HFFc6 (cell line): ENCODE results near the gene BAG1. TPM values are rescaled to one million over a fixed set of nuclear protein-coding genes. Genes with fewer than 3 reads are reported as not detected.

Experiments used
- DNase-seq: peaks from one replicate; pipeline ENCODE4 v3.0.0-alpha.2; 2018
- H3K27ac Mint-ChIP-seq: 2 replicates; pipeline ENCODE4 v1.8.0; 2020; ENCODE audit warnings: mild to moderate bottlenecking, mixed read lengths
- H3K27me3 Mint-ChIP-seq: 2 replicates; pipeline ENCODE4 v1.8.0; 2021; ENCODE audit warnings: mild to moderate bottlenecking, moderate library complexity, mixed read lengths; ENCODE audit not compliant: insufficient read depth
- H3K36me3 Mint-ChIP-seq: 2 replicates; pipeline ENCODE4 v1.8.0; 2021; ENCODE audit warnings: low read depth, mixed read lengths
- H3K4me1 Mint-ChIP-seq: 2 replicates; pipeline ENCODE4 v1.8.0; 2020; ENCODE audit warnings: low read depth, mixed read lengths
- H3K4me3 Mint-ChIP-seq: 2 replicates; pipeline ENCODE4 v1.8.0; 2020; ENCODE audit warnings: mild to moderate bottlenecking, moderate library complexity, mixed read lengths
- H3K9me3 Mint-ChIP-seq: 2 replicates; pipeline ENCODE4 v1.8.0; 2020; ENCODE audit warnings: mild to moderate bottlenecking, mixed read lengths
- CTCF ChIP-seq: fragments of 200-600 bp; sonication (generic); IDR thresholded peaks from 2 replicates; pipeline ENCODE4 v1.5.0; 2021; ENCODE audit warnings: antibody characterized with exemption, mild to moderate bottlenecking
- total RNA-seq, 6 experiments: library from RNA; stranded (reverse); fragmentation: NEBNext Ultra II Directional; extraction: Animal tissue kit (Norgen Biotek cat#: 25700); gene quantifications; 2 replicates in 1 of 6; 3 replicates in 5 of 6; pipeline ENCODE4 v1.2.3, GENCODE V29; 2021

BAG1 gene
- total RNA-seq, 6 experiments from 2014 or later: 22.5 to 31.3 (median 27.6) TPM

GRCh38 chr9:33225319-33226147 is 39.0 kb downstream of the BAG1 start:
- H3K27me3 Mint-ChIP-seq: peaks cover 5% of the 10 kb centered on the region
- no peaks in the 10 kb centered on the region for H3K9me3 Mint-ChIP-seq
- TF ChIP-seq CTCF: peak; percentile 96
- peak; percentile 79 for DNase-seq
- H3K27ac Mint-ChIP-seq: no peak overlapping the region
- no peaks in the 10 kb centered on the region for H3K36me3 Mint-ChIP-seq
- peaks cover 23% of the 10 kb centered on the region for H3K4me1 Mint-ChIP-seq
- H3K4me3 Mint-ChIP-seq: no peak overlapping the region

GRCh38 chr9:33223696-33224095 is 40.8 kb downstream of the BAG1 start:
- H3K27me3 Mint-ChIP-seq: peaks cover 5% of the 10 kb centered on the region
- H3K36me3 Mint-ChIP-seq: no peaks in the 10 kb centered on the region
- H3K9me3 Mint-ChIP-seq: no peaks in the 10 kb centered on the region
- TF ChIP-seq CTCF: peak; percentile 45; the same call in 1 of the 2 replicates
- no peak overlapping the region for H3K4me3 Mint-ChIP-seq
- DNase-seq: no peak
- no peak overlapping the region for H3K27ac Mint-ChIP-seq
- H3K4me1 Mint-ChIP-seq: peaks cover 23% of the 10 kb centered on the region

DNA sequence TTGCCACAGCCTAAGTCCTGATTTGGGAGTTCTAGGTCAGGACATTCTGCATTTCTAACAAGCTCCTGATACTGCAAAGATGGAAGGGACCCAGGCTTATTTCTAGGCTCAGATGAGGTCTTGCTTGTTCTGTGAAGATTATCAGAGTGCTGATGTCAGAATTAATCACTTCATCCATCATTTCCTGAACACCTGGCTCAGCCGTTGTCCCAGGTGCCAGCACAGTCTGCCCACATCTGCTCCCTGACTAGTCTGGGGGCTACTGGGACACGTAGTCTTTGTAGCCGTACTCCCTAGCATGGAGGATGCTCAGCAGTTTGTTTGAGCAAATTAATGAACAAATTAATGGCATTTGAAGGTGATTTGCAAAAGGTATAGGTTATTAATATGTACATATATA is 42.5 kb downstream of the BAG1 start:
- Mint-ChIP-seq H3K9me3 (no peaks in the 10 kb centered on the region), H3K4me3 (no peak overlapping the region), H3K27me3 (peaks cover 7% of the 10 kb centered on the region), H3K36me3 (no peaks in the 10 kb centered on the region), H3K4me1 (peaks cover 14% of the 10 kb centered on the region), H3K27ac (no peak overlapping the region)
- DNase-seq: no peak
- no peak for TF ChIP-seq CTCF

DNA sequence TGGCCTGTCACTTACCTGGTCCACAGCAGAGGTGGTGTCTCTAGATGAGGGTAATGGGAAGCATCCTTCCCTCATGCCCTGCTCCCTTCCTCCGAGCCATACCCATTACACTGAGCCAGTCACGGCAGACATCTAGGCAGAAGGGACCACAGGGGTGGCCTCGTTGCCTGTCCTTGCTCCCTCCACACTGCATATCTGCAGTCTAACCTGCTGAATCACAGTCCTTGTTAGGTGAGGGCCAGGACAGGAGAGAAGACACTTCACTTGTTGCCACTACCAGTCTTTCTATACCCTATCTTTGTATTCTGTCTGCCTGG is 43.0 kb downstream of the BAG1 start:
- TF ChIP-seq CTCF: no peak
- H3K4me1 Mint-ChIP-seq: peaks cover 14% of the 10 kb centered on the region

DNA sequence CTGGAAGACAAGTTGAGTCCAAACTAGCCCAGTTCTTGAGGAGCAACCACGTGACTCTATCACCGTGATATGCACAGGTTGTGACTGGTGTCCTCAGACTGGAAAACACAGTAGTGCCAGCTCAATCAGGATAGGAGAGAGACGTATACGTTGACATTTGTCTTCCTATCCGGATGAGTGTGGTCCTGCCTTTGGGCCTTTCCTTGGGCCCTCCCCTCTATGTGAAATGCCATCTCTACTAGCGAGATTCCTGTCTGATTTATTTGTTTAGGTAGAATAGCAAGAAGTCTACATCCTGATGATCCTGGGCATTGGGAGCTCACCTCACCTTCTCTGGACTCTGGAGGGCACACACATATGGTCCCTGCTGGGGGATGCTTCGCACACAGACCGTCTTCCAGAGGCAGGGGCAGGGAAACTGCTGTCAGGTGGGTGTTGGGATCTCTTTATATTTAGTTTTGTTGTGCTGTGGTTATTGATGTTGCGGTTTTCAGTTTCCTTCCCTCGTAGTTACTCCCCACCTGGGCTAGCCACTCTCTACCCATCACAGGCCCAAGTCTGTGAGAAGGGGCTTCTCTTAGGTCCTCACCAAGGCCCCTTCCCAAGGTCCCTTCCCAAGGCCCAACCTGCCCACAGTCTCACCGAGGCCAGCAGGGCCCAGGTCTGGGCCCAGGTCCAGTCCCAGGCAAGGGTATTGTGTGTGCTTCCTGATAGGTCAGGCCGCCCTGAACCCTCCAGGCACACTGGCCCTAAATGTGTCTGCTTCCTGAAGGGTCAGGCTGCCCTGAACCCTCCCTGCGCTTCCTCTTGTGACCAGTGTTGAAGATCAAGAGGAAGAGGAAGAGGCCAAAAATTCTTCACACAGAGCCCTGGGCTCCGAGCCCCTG is 43.6 kb downstream of the BAG1 start:
- H3K9me3 Mint-ChIP-seq: no peaks in the 10 kb centered on the region
- no peak for DNase-seq
- H3K27ac Mint-ChIP-seq: no peak overlapping the region
- H3K4me3 Mint-ChIP-seq: no peak overlapping the region
- H3K4me1 Mint-ChIP-seq: peaks cover 12% of the 10 kb centered on the region
- H3K27me3 Mint-ChIP-seq: peaks cover 15% of the 10 kb centered on the region
- no peak for TF ChIP-seq CTCF
- no peaks in the 10 kb centered on the region for H3K36me3 Mint-ChIP-seq

More for the DNA sequence above, 43.0 kb downstream of the BAG1 start:
- no peak for DNase-seq
- no peak overlapping the region for H3K27ac Mint-ChIP-seq
- no peaks in the 10 kb centered on the region for H3K9me3 Mint-ChIP-seq
- H3K36me3 Mint-ChIP-seq: no peaks in the 10 kb centered on the region
- peaks cover 12% of the 10 kb centered on the region for H3K27me3 Mint-ChIP-seq
- H3K4me3 Mint-ChIP-seq: no peak overlapping the region
